HFFc6 (cell line): ENCODE data around the gene SLCO3A1. TPM values are rescaled to one million over a fixed set of nuclear protein-coding genes. Genes with fewer than 3 reads are reported as not detected.
A peak's percentile ranks its signal among the peaks of the same experiment; 100 is the strongest.

Experiments
- DNase-seq: peaks from one replicate; pipeline ENCODE4 v3.0.0-alpha.2; 2018
- H3K27ac Mint-ChIP-seq: 2 replicates; pipeline ENCODE4 v1.8.0; 2020; ENCODE audit warnings: mild to moderate bottlenecking, mixed read lengths
- H3K27me3 Mint-ChIP-seq: 2 replicates; pipeline ENCODE4 v1.8.0; 2021; ENCODE audit warnings: mild to moderate bottlenecking, moderate library complexity, mixed read lengths; ENCODE audit not compliant: insufficient read depth
- H3K36me3 Mint-ChIP-seq: 2 replicates; pipeline ENCODE4 v1.8.0; 2021; ENCODE audit warnings: low read depth, mixed read lengths
- H3K4me1 Mint-ChIP-seq: 2 replicates; pipeline ENCODE4 v1.8.0; 2020; ENCODE audit warnings: low read depth, mixed read lengths
- H3K4me3 Mint-ChIP-seq: 2 replicates; pipeline ENCODE4 v1.8.0; 2020; ENCODE audit warnings: mild to moderate bottlenecking, moderate library complexity, mixed read lengths
- H3K9me3 Mint-ChIP-seq: 2 replicates; pipeline ENCODE4 v1.8.0; 2020; ENCODE audit warnings: mild to moderate bottlenecking, mixed read lengths
- total RNA-seq, 6 experiments: library from RNA; stranded (reverse); fragmentation: NEBNext Ultra II Directional; extraction: Animal tissue kit (Norgen Biotek cat#: 25700); gene quantifications; 2 replicates in 1 of 6; 3 replicates in 5 of 6; pipeline ENCODE4 v1.2.3, GENCODE V29; 2021
- TF ChIP-seq, protein P1 (sequence below): fragments of 200-600 bp; sonication (generic); IDR thresholded peaks from 2 replicates; pipeline ENCODE4 v1.5.0; 2021; ENCODE audit warnings: antibody characterized with exemption, mild to moderate bottlenecking

SLCO3A1 gene
- total RNA-seq, 6 experiments from 2014 or later: 5.7 to 19.4 (median 14.4) TPM

DNA sequence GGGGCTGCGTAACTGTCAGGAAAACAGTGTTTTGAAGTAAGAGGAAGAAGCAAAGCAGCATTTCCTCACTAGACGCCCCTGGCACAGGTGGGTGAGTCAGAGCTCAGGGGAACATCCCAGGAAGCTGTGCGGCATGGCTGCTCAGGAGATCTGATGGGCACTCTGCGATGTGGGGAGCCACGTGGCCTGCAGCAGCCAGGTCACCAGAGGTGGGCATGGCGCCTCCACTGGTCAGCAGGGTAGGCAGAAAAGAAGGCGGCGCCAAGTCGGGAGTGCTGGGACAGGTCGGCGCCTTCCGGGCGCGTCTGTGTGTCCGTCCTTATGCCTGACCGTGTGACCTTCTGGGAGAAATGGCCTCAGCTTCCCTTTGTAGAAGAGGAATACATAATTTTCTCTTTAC, 290.3 kb downstream of the SLCO3A1 start:
- H3K4me1 Mint-ChIP-seq: peaks cover 6% of the 10 kb centered on the region
- no peaks in the 10 kb centered on the region for H3K36me3 Mint-ChIP-seq
- no peaks in the 10 kb centered on the region for H3K9me3 Mint-ChIP-seq
- no peak overlapping the region for H3K27ac Mint-ChIP-seq
- TF ChIP-seq, protein P1, sequence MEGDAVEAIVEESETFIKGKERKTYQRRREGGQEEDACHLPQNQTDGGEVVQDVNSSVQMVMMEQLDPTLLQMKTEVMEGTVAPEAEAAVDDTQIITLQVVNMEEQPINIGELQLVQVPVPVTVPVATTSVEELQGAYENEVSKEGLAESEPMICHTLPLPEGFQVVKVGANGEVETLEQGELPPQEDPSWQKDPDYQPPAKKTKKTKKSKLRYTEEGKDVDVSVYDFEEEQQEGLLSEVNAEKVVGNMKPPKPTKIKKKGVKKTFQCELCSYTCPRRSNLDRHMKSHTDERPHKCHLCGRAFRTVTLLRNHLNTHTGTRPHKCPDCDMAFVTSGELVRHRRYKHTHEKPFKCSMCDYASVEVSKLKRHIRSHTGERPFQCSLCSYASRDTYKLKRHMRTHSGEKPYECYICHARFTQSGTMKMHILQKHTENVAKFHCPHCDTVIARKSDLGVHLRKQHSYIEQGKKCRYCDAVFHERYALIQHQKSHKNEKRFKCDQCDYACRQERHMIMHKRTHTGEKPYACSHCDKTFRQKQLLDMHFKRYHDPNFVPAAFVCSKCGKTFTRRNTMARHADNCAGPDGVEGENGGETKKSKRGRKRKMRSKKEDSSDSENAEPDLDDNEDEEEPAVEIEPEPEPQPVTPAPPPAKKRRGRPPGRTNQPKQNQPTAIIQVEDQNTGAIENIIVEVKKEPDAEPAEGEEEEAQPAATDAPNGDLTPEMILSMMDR: no peak
- no peaks in the 10 kb centered on the region for H3K27me3 Mint-ChIP-seq
- no peak for DNase-seq
- no peak overlapping the region for H3K4me3 Mint-ChIP-seq

DNA sequence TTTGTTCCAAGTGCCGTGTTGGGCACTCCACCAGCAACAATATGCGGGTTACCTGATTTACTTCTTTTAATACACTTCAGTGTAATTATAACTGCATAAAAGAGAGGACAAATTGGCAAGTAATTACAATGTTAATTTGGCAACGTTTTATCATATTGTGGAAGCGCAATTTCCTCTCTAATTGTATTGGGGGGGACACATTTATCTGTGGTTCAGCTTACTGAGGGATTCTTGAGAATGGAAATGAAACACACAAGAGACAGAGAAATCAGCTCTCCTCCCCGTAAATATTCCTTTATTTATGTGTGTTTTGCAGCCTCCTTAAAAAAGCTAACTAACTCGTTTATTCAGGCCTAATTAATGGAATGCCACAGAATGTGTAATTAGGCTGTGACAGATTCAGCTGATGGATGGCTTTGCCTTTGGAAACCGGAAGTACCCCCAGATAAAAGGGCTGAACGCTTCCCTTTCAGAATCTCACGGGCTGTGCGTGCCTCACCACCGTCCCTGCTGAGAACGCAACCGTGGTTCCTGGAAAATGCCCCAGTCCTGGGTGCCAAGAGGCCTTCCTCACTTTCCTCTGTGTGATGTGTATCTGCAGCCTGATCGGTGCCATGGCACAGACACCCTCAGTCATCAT, 293.1 kb downstream of the SLCO3A1 start:
- Mint-ChIP-seq H3K36me3 (no peaks in the 10 kb centered on the region), H3K4me1 (peaks cover 15% of the 10 kb centered on the region), H3K9me3 (no peaks in the 10 kb centered on the region), H3K27me3 (no peaks in the 10 kb centered on the region), H3K4me3 (no peak overlapping the region), H3K27ac (no peak overlapping the region)
- DNase-seq: no peak
- TF ChIP-seq, protein P1: no peak

DNA sequence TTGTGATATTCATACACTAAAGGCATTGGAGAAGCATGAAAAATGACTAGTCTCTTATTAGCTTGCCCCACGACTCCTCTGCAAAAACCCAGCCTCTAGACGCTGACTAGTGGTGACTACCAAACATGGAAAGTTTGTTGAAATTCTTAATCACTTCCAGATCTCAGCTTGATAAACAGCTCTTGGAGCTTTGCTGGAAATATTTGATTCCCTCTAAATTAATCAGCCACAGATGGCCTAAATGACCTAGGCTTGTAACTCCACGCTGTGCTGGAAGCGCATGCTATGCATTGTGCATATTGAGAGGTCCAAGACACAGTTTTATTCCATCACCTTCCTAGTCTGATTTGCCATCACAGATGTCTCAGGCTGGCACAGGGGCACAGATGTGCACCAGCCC, 295.5 kb downstream of the SLCO3A1 start:
- Mint-ChIP-seq H3K36me3 (no peaks in the 10 kb centered on the region), H3K9me3 (no peaks in the 10 kb centered on the region), H3K4me1 (peaks cover 15% of the 10 kb centered on the region), H3K4me3 (peak overlapping the region; percentile 16; the same call in 1 of the 2 replicates), H3K27ac (no peak overlapping the region), H3K27me3 (no peaks in the 10 kb centered on the region)
- peak; percentile 31 for DNase-seq
- TF ChIP-seq, protein P1: no peak

DNA sequence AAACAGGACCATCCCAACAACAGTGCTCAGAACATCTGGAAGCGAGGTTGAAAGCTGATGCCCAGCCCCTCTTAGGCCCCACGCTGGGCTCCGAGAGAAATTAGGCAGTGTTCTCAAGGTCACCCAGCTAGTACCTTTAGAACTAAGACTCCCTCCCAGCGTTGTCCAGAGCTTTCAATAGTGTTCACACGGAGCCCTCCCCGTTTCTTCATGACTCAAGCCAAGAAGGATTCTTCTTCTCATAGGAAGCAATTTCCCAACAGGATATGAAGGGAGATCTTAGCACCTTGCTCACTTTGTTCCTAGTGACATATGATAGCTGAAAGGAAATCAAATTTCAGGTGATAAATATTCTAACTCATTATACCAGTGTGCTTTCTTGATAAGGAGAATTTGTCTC, 296.0 kb downstream of the SLCO3A1 start:
- TF ChIP-seq, protein P1: no peak
- H3K36me3 Mint-ChIP-seq: no peaks in the 10 kb centered on the region
- DNase-seq: no peak
- H3K27ac Mint-ChIP-seq: no peak overlapping the region
- no peaks in the 10 kb centered on the region for H3K27me3 Mint-ChIP-seq
- no peaks in the 10 kb centered on the region; the same call in 1 of the 2 replicates for H3K9me3 Mint-ChIP-seq
- H3K4me3 Mint-ChIP-seq: no peak overlapping the region
- peaks cover 15% of the 10 kb centered on the region for H3K4me1 Mint-ChIP-seq

DNA sequence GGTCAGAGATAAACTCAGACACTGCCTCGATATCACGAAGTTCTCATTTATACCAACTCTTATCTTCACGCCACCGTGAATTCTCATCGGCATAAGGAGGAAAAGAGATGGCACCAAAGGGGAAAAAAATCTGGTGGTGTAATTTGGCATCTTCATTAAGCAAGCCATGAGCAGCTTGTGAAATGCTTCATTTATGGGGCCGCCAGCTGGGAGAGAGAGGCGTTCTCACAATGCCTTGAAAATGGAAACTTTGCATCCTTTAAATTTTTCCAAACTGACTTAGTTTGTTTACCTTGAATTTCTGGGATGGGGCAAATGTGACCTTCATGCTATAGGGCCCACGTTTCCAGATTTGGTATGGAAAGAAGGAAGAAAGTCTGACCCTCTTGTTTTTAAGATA, 297.7 kb downstream of the SLCO3A1 start:
- peaks cover 15% of the 10 kb centered on the region for H3K4me1 Mint-ChIP-seq
- no peak overlapping the region for H3K4me3 Mint-ChIP-seq
- H3K27me3 Mint-ChIP-seq: no peaks in the 10 kb centered on the region; the same call in 1 of the 2 replicates
- TF ChIP-seq, protein P1: no peak
- H3K27ac Mint-ChIP-seq: no peak overlapping the region
- no peaks in the 10 kb centered on the region; the same call in 1 of the 2 replicates for H3K9me3 Mint-ChIP-seq
- DNase-seq: no peak
- H3K36me3 Mint-ChIP-seq: no peaks in the 10 kb centered on the region
